DOHH2 (cell line): ENCODE data around the gene SREBF1.

ENCODE experiments used
- H3F3A ChIP-seq: fragments of 200-600 bp; sonication (generic), shearing (Covaris generic); 2 replicates; pipeline ENCODE4 v1.6.0; 2016; ENCODE audit warnings: antibody characterized with exemption, mild to moderate bottlenecking; ENCODE audit not compliant: control insufficient read depth, insufficient read depth
- H3K27ac ChIP-seq: fragments of 200-600 bp; sonication (generic); 2 replicates; pipeline ENCODE4 v1.5.1; 2014; ENCODE audit warnings: low read depth, mild to moderate bottlenecking, low read length, moderate library complexity
- H3K27me3 ChIP-seq: fragments of 200-600 bp; sonication (generic); 2 replicates; pipeline ENCODE4 v1.6.1; 2014; ENCODE audit warnings: mild to moderate bottlenecking, low read length, mixed read lengths; ENCODE audit not compliant: control insufficient read depth
- H3K36me3 ChIP-seq: fragments of 200-600 bp; sonication (generic); 2 replicates; pipeline ENCODE4 v1.6.1; 2014; ENCODE audit warnings: mild to moderate bottlenecking, low read length, moderate library complexity, mixed read lengths; ENCODE audit not compliant: control insufficient read depth
- H3K4me1 ChIP-seq: fragments of 200-600 bp; sonication (generic); 2 replicates; pipeline ENCODE4 v1.6.1; 2014; ENCODE audit warnings: mild to moderate bottlenecking, low read length, mixed read lengths; ENCODE audit not compliant: control insufficient read depth
- H3K4me2 ChIP-seq: fragments of 200-600 bp; sonication (generic); 2 replicates; pipeline ENCODE4 v1.6.0; 2014; ENCODE audit warnings: mild to moderate bottlenecking, low read length, moderate library complexity
- H3K4me3 ChIP-seq: fragments of 200-600 bp; sonication (generic); 2 replicates; pipeline ENCODE4 v1.5.1; 2014; ENCODE audit warnings: mild to moderate bottlenecking, low read length, mixed read lengths
- H3K79me2 ChIP-seq: fragments of 200-600 bp; sonication (generic); 2 replicates; pipeline ENCODE4 v1.6.1; 2014; ENCODE audit warnings: mild to moderate bottlenecking, low read length, mixed read lengths; ENCODE audit not compliant: control insufficient read depth
- H3K9me2 ChIP-seq: fragments of 200-600 bp; sonication (generic); replicated peaks from 2 replicates; pipeline ENCODE4 v1.6.1; 2014; ENCODE audit warnings: mild to moderate bottlenecking, low read length, mixed read lengths; ENCODE audit not compliant: control insufficient read depth
- H3K9me3 ChIP-seq: fragments of 200-600 bp; sonication (generic); 2 replicates; pipeline ENCODE4 v1.6.1; 2014; ENCODE audit warnings: antibody characterized with exemption, low read length, mixed read lengths; ENCODE audit not compliant: control insufficient read depth, insufficient read depth
- H4K20me1 ChIP-seq: fragments of 200-600 bp; sonication (generic); 2 replicates; pipeline ENCODE4 v1.6.0; 2014; ENCODE audit warnings: low read depth, mild to moderate bottlenecking, antibody characterized with exemption, low read length, moderate library complexity; ENCODE audit not compliant: control insufficient read depth, insufficient read depth
- CTCF ChIP-seq: fragments of 200-600 bp; sonication (generic); IDR thresholded peaks from one replicate; pipeline ENCODE4 v1.5.1; 2014; ENCODE audit warnings: antibody characterized with exemption, mild to moderate bottlenecking, low read depth, low read length; ENCODE audit not compliant: poor library complexity, severe bottlenecking
- EZH2phosphoT487 ChIP-seq: fragments of 200-600 bp; sonication (generic); IDR thresholded peaks from 2 replicates; pipeline ENCODE4 v1.6.1; 2017; ENCODE audit warnings: borderline replicate concordance, mild to moderate bottlenecking, antibody characterized with exemption, low read length, moderate library complexity, mixed read lengths

Gene SREBF1

DNA sequence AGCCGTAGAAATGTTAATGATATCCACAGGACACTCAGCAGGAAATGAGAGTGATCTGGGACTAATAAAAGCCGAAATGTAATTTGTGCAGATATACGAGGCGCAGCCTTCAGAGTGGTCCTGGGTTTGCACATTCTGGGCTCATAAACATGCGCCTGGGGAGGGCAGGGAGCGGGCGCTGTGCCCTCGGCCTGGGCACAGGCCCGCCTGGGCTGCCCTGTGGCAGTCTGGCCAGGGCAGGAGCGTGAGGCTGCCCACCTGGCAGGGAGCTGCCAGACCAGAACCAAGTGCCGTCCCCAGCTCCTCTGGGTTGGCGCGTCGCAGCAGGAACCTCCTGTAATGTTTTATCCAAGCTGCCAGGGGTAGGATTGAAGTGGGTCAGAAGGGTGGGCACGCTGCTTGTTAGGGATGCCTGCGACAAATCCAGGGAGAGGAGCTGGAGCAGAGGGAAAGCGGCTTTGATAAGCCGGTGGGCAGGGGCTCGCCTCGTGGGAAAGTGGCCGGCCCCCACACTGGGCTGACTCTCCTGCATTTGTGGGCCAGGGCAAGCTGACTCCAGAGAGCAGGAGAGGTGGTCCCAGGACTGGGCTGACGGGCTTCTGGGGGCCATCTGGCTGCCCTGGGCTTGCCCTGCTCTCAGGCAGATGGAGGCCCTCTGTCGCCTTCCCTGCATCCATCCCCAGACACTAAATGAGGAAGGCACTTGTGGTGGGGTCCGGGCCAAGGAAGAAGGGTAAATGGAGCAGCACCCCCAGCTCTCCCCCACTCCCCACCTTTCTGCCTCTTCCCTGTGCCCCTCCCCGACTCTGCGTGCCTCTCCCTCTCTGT, 45.9 kb downstream of the SREBF1 start:
- peaks cover 12% of the 10 kb centered on the region; the same call in 1 of the 2 replicates for H4K20me1 ChIP-seq
- H3K4me2 ChIP-seq, result no peak overlapping the region
- no peak overlapping the region for H3K4me3 ChIP-seq
- H3K27ac ChIP-seq, result no peak overlapping the region
- peaks cover 26% of the 10 kb centered on the region for H3K36me3 ChIP-seq
- H3K9me2 ChIP-seq, result no peaks in the 10 kb centered on the region
- no peaks in the 10 kb centered on the region for H3F3A ChIP-seq
- H3K4me1 ChIP-seq, result peaks cover 9% of the 10 kb centered on the region
- no peaks in the 10 kb centered on the region for H3K9me3 ChIP-seq
- peaks cover 26% of the 10 kb centered on the region for H3K79me2 ChIP-seq
- H3K27me3 ChIP-seq, result no peaks in the 10 kb centered on the region
- TF ChIP-seq CTCF (no peak), EZH2phosphoT487 (no peak)

- H4K20me1 ChIP-seq, result peaks cover 12% of the 10 kb centered on the region; the same call in 1 of the 2 replicates
- H3K27me3 ChIP-seq, result no peaks in the 10 kb centered on the region
- H3K79me2 ChIP-seq, result peaks cover 32% of the 10 kb centered on the region
- no peak overlapping the region for H3K27ac ChIP-seq
- H3K9me2 ChIP-seq, result no peaks in the 10 kb centered on the region
- peaks cover 14% of the 10 kb centered on the region for H3K4me1 ChIP-seq
- H3K4me3 ChIP-seq, result no peak overlapping the region
- no peaks in the 10 kb centered on the region for H3F3A ChIP-seq
- no peak overlapping the region for H3K4me2 ChIP-seq
- TF ChIP-seq CTCF, result no peak
- TF ChIP-seq EZH2phosphoT487, result no peak
- H3K9me3 ChIP-seq, result no peaks in the 10 kb centered on the region
- peaks cover 20% of the 10 kb centered on the region for H3K36me3 ChIP-seq
Observed at GRCh38 chr17:17789828-17790636, 46.8 kb downstream of the SREBF1 start.

- Histone ChIP-seq H3K27me3 (no peaks in the 10 kb centered on the region), H3K79me2 (peaks cover 38% of the 10 kb centered on the region)
Observed at GRCh38 chr17:17789410-17789809, 47.4 kb downstream of the SREBF1 start.

More at GRCh38 chr17:17789410-17789809, 47.4 kb downstream of the SREBF1 start:
- H3F3A ChIP-seq, result no peaks in the 10 kb centered on the region
- H3K9me2 ChIP-seq, result no peaks in the 10 kb centered on the region
- peaks cover 20% of the 10 kb centered on the region for H3K4me1 ChIP-seq
- H4K20me1 ChIP-seq, result peaks cover 15% of the 10 kb centered on the region; the same call in 1 of the 2 replicates
- TF ChIP-seq CTCF (no peak), EZH2phosphoT487 (no peak)
- no peaks in the 10 kb centered on the region for H3K9me3 ChIP-seq
- H3K4me2 ChIP-seq, result no peak overlapping the region
- H3K27ac ChIP-seq, result no peak overlapping the region
- H3K4me3 ChIP-seq, result no peak overlapping the region
- H3K36me3 ChIP-seq, result peaks cover 14% of the 10 kb centered on the region
